Hematopoietic multipotent progenitor cell treated with erythropoietin and hydrocortisone succinate and interleukin-3 and kit ligand, for 17 days (in vitro differentiated cells): ENCODE results near the gene SVBP.

Source experiments
- DNase-seq: peaks from one replicate; pipeline ENCODE4 v3.0.0-alpha.2; 2015; ENCODE audit warnings: low spot score

The SVBP gene

DNA sequence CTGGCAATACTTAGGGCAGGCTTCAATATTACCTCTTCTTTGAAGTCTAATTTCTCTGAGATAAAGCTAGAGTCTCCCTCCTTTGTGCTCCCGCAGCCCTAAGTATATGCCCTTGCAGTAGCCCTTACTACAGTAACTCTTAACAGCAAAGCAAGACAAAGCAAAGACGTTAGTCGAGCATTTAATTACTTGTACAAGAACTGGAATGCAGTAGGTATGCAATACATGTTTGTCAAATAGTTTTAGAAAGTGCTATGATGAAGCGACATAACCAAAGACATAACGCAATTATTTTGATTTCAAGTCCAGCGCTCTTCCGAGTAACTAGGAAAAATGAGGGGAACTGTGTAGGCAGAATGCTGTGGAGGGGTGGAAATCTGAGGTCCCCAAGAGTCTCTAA, 51.9 kb downstream of the SVBP start:
- no peak for DNase-seq

DNA sequence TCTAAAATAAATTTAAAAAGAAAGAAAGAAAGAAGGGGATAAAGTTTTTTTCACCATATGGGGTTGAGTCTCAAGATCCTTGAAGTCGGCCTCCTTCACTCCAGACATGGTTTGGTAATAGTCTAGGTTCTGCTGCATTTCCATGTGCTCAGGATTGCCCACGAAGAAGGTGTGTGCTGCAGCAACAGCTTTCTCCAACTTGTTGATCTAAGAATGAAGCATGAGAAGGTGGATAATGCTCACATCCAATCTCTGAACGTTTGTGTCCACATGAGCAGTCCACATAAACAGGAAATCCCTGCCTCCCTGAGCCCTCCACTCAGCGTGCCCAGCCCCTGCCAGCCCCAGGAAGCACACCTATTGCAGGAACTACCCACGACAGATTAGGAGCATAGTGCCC, 54.9 kb downstream of the SVBP start:
- DNase-seq, result no peak

DNA sequence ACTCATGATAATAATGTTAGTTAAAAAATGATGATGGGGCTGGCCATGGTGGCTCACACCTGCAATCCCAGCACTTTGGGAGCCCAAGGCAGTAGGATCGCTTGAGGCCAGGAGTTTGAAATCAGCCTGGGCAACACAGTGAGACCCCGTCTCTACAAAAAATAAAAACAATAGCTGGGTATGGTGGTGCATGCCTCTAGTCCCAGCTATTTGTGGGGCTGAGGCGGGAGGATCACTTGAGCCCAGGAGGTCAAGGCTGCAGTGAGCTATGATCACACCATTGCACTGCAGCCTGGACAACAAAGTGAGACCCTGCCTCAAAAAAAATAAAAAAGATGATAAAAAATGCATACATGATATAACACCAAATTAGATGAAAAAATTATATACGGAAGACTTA, 55.6 kb downstream of the SVBP start:
- DNase-seq, result no peak

DNA sequence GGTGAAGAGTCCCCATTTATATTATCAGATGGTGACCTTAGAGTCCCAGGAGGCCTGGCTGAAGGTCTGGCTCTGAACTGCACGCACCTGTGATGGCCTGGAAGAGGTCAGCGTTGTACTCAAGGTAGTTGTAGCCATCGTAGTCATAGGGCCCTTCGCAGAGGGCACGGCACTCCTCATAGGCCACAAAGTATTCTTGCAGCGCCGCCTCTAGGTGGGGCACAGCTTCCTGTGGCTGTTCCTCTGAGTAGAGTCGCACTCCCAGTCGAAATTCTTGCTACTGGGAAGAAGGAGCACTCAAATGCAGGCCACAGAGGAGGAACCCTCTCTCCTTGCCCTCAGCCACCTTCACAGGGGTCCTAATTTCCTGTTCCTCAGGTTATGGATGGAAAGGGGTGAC, 58.1 kb downstream of the SVBP start:
- DNase-seq, result no peak

DNA sequence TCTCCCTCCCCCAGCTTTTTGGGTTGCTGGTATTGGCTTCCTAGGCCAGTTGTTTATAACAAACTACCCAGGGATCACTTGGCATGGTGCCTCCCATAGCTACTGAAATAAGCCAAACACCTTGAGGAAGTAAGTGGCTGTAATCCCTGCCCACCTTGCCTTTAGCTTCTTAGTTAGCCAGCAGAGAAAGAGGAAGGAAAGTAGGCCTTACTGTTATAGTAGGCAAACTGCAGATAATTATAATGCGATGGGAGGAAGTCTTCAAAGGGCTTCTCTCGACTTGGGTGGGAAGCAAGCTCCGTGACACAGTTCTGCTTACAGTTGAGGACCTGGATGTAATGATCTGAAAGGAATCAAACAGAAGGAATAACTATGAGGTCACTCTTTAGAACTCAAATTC, 58.6 kb downstream of the SVBP start:
- no peak for DNase-seq

DNA sequence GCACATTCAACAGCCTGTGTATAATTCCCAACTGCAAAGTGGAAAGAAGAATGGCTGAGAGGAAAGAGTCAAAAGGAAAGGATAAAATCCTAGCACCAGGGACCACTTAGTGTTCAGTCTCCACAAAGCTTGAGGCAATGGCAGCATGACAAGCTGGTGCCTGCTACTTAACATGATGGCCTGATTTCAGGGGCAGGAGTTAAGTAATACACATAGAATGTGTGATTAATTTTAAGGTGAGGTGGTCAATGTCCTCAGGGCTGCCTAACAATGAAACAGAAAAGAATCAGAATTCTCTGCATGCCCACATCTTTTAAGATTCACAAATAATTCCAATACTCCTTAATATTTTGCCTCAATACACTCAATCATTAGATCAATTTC, 59.3 kb downstream of the SVBP start:
- no peak for DNase-seq
